ENCODE measurements around the gene ZNF221. TPM values are rescaled to one million over a fixed set of nuclear protein-coding genes. Genes with fewer than 3 reads are reported as not detected.
"Not testable (repeated sequence)": the region's sequence is repeated elsewhere in the genome, so short reads cannot be mapped to it uniquely, and the experiment has no call there.

ZNF221 gene
- total RNA-seq, 2 donors from 2014 or later: 11.5 to 11.8 TPM

- no peaks in the 10 kb centered on the region for H3K36me3 ChIP-seq (ENCODE audit: control insufficient read depth, insufficient read depth, low read length)
- TF ChIP-seq CTCF (conservative IDR thresholded peaks at IDR 0.05): no peak
Observed at GRCh38 chr19:43940719-43941118, 10.3 kb upstream of the ZNF221 start.

GRCh38 chr19:43941209-43941608 lies 9.8 kb upstream of the ZNF221 start:
- 66% methylated on average over 4 of the region's 5 CpGs; no CpG with 5 or more reads in 1 of the 2 experiments for WGBS, 2 experiments (ENCODE audit: insufficient coverage in 1 of 2, insufficient read length in 1 of 2)
- DNase-seq: no peak
- peaks cover 31% of the 10 kb centered on the region for H3K27me3 Mint-ChIP-seq (ENCODE audit: insufficient read depth)
- H3K4me1 ChIP-seq (ENCODE audit: control insufficient read depth, insufficient read depth, low read length): no peaks in the 10 kb centered on the region
- peaks cover 9% of the 10 kb centered on the region for H3K27me3 ChIP-seq (ENCODE audit: control insufficient read depth, insufficient read depth, low read length, poor library complexity, severe bottlenecking)
- TF ChIP-seq CTCF (conservative IDR thresholded peaks at IDR 0.05): no peak
- H3K9me3 Mint-ChIP-seq: peaks cover 19% of the 10 kb centered on the region
- no peaks in the 10 kb centered on the region for H3K36me3 Mint-ChIP-seq (ENCODE audit: low read depth)
- no peaks in the 10 kb centered on the region for H3K4me1 Mint-ChIP-seq
- no peak overlapping the region for H3K27ac Mint-ChIP-seq
- no peak overlapping the region for H3K4me3 ChIP-seq (ENCODE audit: low read length)
- H3K27ac ChIP-seq (ENCODE audit: low read depth, low read length): no peak overlapping the region
- no peak overlapping the region for H3K9ac ChIP-seq (ENCODE audit: extremely low read depth, low read length, poor library complexity, severe bottlenecking)
- H3K36me3 ChIP-seq (ENCODE audit: control insufficient read depth, insufficient read depth, low read length): no peaks in the 10 kb centered on the region
- no peaks in the 10 kb centered on the region for H3K9me3 ChIP-seq (ENCODE audit: control insufficient read depth, low read length)
- no peak overlapping the region for H3K4me3 Mint-ChIP-seq

More at GRCh38 chr19:43940719-43941118, 10.3 kb upstream of the ZNF221 start:
- H3K27me3 ChIP-seq (ENCODE audit: control insufficient read depth, insufficient read depth, low read length, poor library complexity, severe bottlenecking): peaks cover 9% of the 10 kb centered on the region
- H3K9ac ChIP-seq (ENCODE audit: extremely low read depth, low read length, poor library complexity, severe bottlenecking): no peak overlapping the region
- peaks cover 14% of the 10 kb centered on the region for H3K9me3 Mint-ChIP-seq
- 82 to 83% methylated on average over 1 to 3 of the region's 4 CpGs for WGBS, 2 experiments (ENCODE audit: insufficient coverage in 1 of 2, insufficient read length in 1 of 2)
- no peak overlapping the region for H3K4me3 Mint-ChIP-seq
- H3K4me1 ChIP-seq (ENCODE audit: control insufficient read depth, insufficient read depth, low read length): no peaks in the 10 kb centered on the region
- no peaks in the 10 kb centered on the region for H3K9me3 ChIP-seq (ENCODE audit: control insufficient read depth, low read length)
- no peak overlapping the region for H3K27ac ChIP-seq (ENCODE audit: low read depth, low read length)
- DNase-seq: no peak
- no peaks in the 10 kb centered on the region for H3K36me3 Mint-ChIP-seq (ENCODE audit: low read depth)
- H3K4me3 ChIP-seq (ENCODE audit: low read length): no peak overlapping the region
- no peak overlapping the region for H3K27ac Mint-ChIP-seq
- H3K27me3 Mint-ChIP-seq (ENCODE audit: insufficient read depth): peaks cover 26% of the 10 kb centered on the region
- H3K4me1 Mint-ChIP-seq: no peaks in the 10 kb centered on the region

DNA sequence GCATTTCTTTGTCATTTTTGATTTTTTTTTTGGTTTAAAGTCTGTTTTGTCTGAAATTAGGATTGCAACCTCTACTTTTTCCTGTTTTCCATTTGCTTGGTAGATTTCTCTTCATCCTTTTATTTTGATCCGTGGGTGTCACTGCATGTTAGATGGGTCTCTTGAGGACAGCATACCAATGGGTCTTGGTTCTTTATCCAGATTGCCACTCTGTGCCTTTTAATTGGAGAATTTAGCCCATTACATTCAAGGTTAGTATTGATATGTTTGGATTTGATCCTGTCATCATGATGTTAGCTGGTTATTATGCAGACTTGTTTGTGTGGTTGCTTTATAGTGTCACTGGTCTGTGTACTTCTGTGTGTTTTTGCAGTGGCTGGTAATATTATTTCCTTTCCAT lies 3.6 kb upstream of the ZNF221 start:
- not testable (repeated sequence) for H3K27ac ChIP-seq (ENCODE audit: low read depth, low read length); H3K27ac Mint-ChIP-seq; H3K4me1 ChIP-seq (ENCODE audit: control insufficient read depth, insufficient read depth, low read length); H3K4me3 ChIP-seq (ENCODE audit: low read length); H3K36me3 Mint-ChIP-seq (ENCODE audit: low read depth); H3K9ac ChIP-seq (ENCODE audit: extremely low read depth, low read length, poor library complexity, severe bottlenecking); H3K9me3 ChIP-seq (ENCODE audit: control insufficient read depth, low read length); H3K27me3 ChIP-seq (ENCODE audit: control insufficient read depth, insufficient read depth, low read length, poor library complexity, severe bottlenecking); H3K36me3 ChIP-seq (ENCODE audit: control insufficient read depth, insufficient read depth, low read length); DNase-seq; H3K4me1 Mint-ChIP-seq; H3K4me3 Mint-ChIP-seq
- Mint-ChIP-seq H3K9me3 (peaks cover 30% of the 10 kb centered on the region), H3K27me3 (ENCODE audit: insufficient read depth) (peaks cover 53% of the 10 kb centered on the region)
- 0% methylated on average over 1 of the region's 1 CpG for WGBS, 2 experiments (ENCODE audit: insufficient coverage in 1 of 2, insufficient read length in 1 of 2)

DNA sequence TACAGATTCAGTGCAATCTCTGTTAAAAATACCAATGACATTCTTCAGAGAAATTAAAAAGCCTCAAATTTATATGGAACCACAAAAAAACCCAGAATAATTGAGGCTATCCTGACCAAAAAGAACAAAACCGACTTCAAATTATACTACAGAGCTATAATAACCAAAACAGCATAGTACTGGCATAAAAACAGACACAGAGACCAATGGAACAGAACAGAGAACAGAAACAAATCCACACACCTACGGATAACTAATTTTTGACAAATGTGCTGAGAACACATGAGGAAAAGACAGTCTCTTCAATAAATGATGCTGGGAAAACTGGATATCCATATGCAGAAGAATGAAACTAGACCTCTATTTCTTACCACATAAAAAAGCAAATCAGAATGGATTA lies 1.2 kb upstream of the ZNF221 start:
- Mint-ChIP-seq H3K36me3 (ENCODE audit: low read depth) (peaks cover 19% of the 10 kb centered on the region), H3K9me3 (peaks cover 30% of the 10 kb centered on the region), H3K27me3 (ENCODE audit: insufficient read depth) (peaks cover 48% of the 10 kb centered on the region)
- H3K36me3 ChIP-seq (ENCODE audit: control insufficient read depth, insufficient read depth, low read length); H3K4me3 Mint-ChIP-seq; H3K4me1 ChIP-seq (ENCODE audit: control insufficient read depth, insufficient read depth, low read length); H3K27ac ChIP-seq (ENCODE audit: low read depth, low read length); DNase-seq; H3K4me3 ChIP-seq (ENCODE audit: low read length); H3K4me1 Mint-ChIP-seq; H3K9me3 ChIP-seq (ENCODE audit: control insufficient read depth, low read length); H3K9ac ChIP-seq (ENCODE audit: extremely low read depth, low read length, poor library complexity, severe bottlenecking); H3K27ac Mint-ChIP-seq; H3K27me3 ChIP-seq (ENCODE audit: control insufficient read depth, insufficient read depth, low read length, poor library complexity, severe bottlenecking): not testable (repeated sequence)
- WGBS, 2 experiments (ENCODE audit: insufficient coverage in 1 of 2, insufficient read length in 1 of 2): 17 to 78% methylated on average over 1 to 2 of the region's 2 CpGs

Data from endodermal cell (in vitro differentiated cells).